HepG2 (cell line): ENCODE results near the gene IRAK2. TPM values are rescaled to one million over a fixed set of nuclear protein-coding genes. Genes with fewer than 3 reads are reported as not detected.

Experiments used
- HMG20B ChIP-seq: conservative IDR thresholded peaks from 2 replicates; pipeline ENCODE4 v1.6.1; 2016; ENCODE audit warnings: missing genetic modification reagents, missing compliant biosample characterization
- IKZF1 ChIP-seq: fragments of 450-650 bp; IDR thresholded peaks from 2 replicates; pipeline ENCODE4 v1.7.1; 2016
- IKZF4 ChIP-seq: sonication (generic); formaldehyde crosslinking; IDR thresholded peaks from 2 replicates; pipeline ENCODE4 v1.5.1; 2020; ENCODE audit warnings: borderline replicate concordance, mild to moderate bottlenecking, low read depth, missing genetic modification reagents; ENCODE audit errors: not compliant biosample characterization
- PAX8 ChIP-seq: sonication (generic); formaldehyde crosslinking; IDR thresholded peaks from 2 replicates; pipeline ENCODE4 v1.8.0; 2022; ENCODE audit warnings: mild to moderate bottlenecking, missing genetic modification reagents, borderline replicate concordance
- POLR2G ChIP-seq: fragments of 200-400 bp; formaldehyde crosslinking; IDR thresholded peaks from 2 replicates; pipeline ENCODE4 v1.6.1; 2018; ENCODE audit warnings: mild to moderate bottlenecking, low read depth, low read length, moderate library complexity
- SMAD3 ChIP-seq: sonication (generic); formaldehyde crosslinking; IDR thresholded peaks from 2 replicates; pipeline ENCODE4 v1.4.0; 2020; ENCODE audit warnings: missing genetic modification reagents
- SOX6 ChIP-seq, 2 experiments: fragments of 450-650 bp in 1 of 2; sonication (generic) in 1 of 2; formaldehyde crosslinking in 1 of 2; IDR thresholded peaks; 2 replicates each; pipeline versions ENCODE4 v1.4.0 to v1.6.1; 2017 to 2020; ENCODE audit warnings: antibody characterized with exemption in 1 of 2, mild to moderate bottlenecking in 1 of 2, missing genetic modification reagents in 1 of 2
- SRY ChIP-seq: sonication (generic); formaldehyde crosslinking; IDR thresholded peaks from 2 replicates; pipeline ENCODE4 v1.8.0; 2022; ENCODE audit warnings: mild to moderate bottlenecking, missing genetic modification reagents
- TBX2 ChIP-seq: sonication (generic); formaldehyde crosslinking; IDR thresholded peaks from 2 replicates; pipeline ENCODE4 v1.5.0; 2020; ENCODE audit warnings: missing genetic modification reagents, mild to moderate bottlenecking, borderline replicate concordance
- XRCC5 ChIP-seq: fragments of 200-400 bp; formaldehyde crosslinking; optimal IDR thresholded peaks from 2 replicates; pipeline ENCODE3; 2017; ENCODE audit warnings: mild to moderate bottlenecking, low read length
- ZBTB7B ChIP-seq: sonication (generic); formaldehyde crosslinking; IDR thresholded peaks from 2 replicates; pipeline ENCODE4 v1.4.0; 2020; ENCODE audit warnings: missing genetic modification reagents
- ZNF317 ChIP-seq: sonication (generic); formaldehyde crosslinking; IDR thresholded peaks from 2 replicates; pipeline ENCODE4 v1.5.0; 2020; ENCODE audit warnings: mild to moderate bottlenecking, missing genetic modification reagents
- ZNF331 ChIP-seq: sonication (generic); formaldehyde crosslinking; IDR thresholded peaks from 2 replicates; pipeline ENCODE4 v1.4.0; 2020; ENCODE audit warnings: missing genetic modification reagents
- ZNF446 ChIP-seq: sonication (generic); formaldehyde crosslinking; IDR thresholded peaks from 2 replicates; pipeline ENCODE4 v1.5.0; 2020; ENCODE audit warnings: mild to moderate bottlenecking, missing genetic modification reagents
- ZNF567 ChIP-seq: sonication (generic); formaldehyde crosslinking; IDR thresholded peaks from 2 replicates; pipeline ENCODE4 v1.8.1; 2023; ENCODE audit warnings: mild to moderate bottlenecking, missing genetic modification reagents, borderline replicate concordance
- ZNF577 ChIP-seq: sonication (generic); formaldehyde crosslinking; IDR thresholded peaks from 2 replicates; pipeline ENCODE4 v1.4.0; 2020; ENCODE audit warnings: mild to moderate bottlenecking, low read depth, missing genetic modification reagents, borderline replicate concordance
- ZNF747 ChIP-seq: sonication (generic); formaldehyde crosslinking; IDR thresholded peaks from 2 replicates; pipeline ENCODE4 v1.8.1; 2023; ENCODE audit warnings: missing genetic modification reagents, mild to moderate bottlenecking, borderline replicate concordance
- polyA plus RNA-seq, 8 experiments: library from polyadenylated mRNA; depleted of rRNA in 3 of 8; stranded (reverse) in 7 of 8; unstranded in 1 of 8; fragments of >200 nt; fragmentation: Illumina TruSeq in 4 of 8; extraction: Trizol in 4 of 8; gene quantifications; 2 replicates each; pipeline versions ENCODE4 v1.2.1 to v1.2.3, GENCODE V29; 2011 to 2016; ENCODE audit warnings: low read depth in 4 of 8, missing spikeins in 1 of 8, mixed read lengths in 1 of 8; ENCODE audit not compliant: insufficient read depth in 1 of 8
- total RNA-seq, 5 experiments: library from RNA; depleted of rRNA; stranded (reverse); fragments of >200 nt; fragmentation: Illumina TruSeq; extraction: Trizol; gene quantifications; 2 replicates each; pipeline ENCODE4 v1.2.3, GENCODE V29; 2016; ENCODE audit warnings: low read depth in 1 of 5
- TF ChIP-seq, protein P1 (sequence below): IDR thresholded peaks from 2 replicates; pipeline ENCODE4 v1.6.1; 2016
- TF ChIP-seq, protein P2 (sequence below): sonication (generic); formaldehyde crosslinking; IDR thresholded peaks from 2 replicates; pipeline ENCODE4 v1.9.0; 2021; ENCODE audit warnings: missing genetic modification reagents, mild to moderate bottlenecking, borderline replicate concordance
- TF ChIP-seq, protein P3 (sequence below): sonication (generic); formaldehyde crosslinking; IDR thresholded peaks from 2 replicates; pipeline ENCODE4 v1.5.0; 2020; ENCODE audit warnings: missing genetic modification reagents, mild to moderate bottlenecking, borderline replicate concordance
- TF ChIP-seq, protein P4 (sequence below): sonication (generic); formaldehyde crosslinking; IDR thresholded peaks from 2 replicates; pipeline ENCODE4 v1.4.0; 2020; ENCODE audit warnings: mild to moderate bottlenecking, missing genetic modification reagents, borderline replicate concordance

Gene IRAK2
- total and polyA plus RNA-seq, 2 of the 13 experiments (the other 11 are each of a cell fraction or from before 2014, with no cell fraction given) = 13.1 to 23.3 TPM

- TF ChIP-seq, protein P1, sequence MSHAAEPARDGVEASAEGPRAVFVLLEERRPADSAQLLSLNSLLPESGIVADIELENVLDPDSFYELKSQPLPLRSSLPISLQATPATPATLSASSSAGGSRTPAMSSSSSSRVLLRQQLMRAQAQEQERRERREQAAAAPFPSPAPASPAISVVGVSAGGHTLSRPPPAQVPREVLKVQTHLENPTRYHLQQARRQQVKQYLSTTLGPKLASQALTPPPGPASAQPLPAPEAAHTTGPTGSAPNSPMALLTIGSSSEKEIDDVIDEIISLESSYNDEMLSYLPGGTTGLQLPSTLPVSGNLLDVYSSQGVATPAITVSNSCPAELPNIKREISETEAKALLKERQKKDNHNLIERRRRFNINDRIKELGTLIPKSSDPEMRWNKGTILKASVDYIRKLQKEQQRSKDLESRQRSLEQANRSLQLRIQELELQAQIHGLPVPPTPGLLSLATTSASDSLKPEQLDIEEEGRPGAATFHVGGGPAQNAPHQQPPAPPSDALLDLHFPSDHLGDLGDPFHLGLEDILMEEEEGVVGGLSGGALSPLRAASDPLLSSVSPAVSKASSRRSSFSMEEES (CRISPR knock-in tag) = no peak
- TF ChIP-seq SOX6 (IDR thresholded peaks at IDR 0.05) = no peak
- peak; percentile 79 for TF ChIP-seq SOX6 (CRISPR knock-in tag; IDR thresholded peaks at IDR 0.05)
- TF ChIP-seq, protein P2, sequence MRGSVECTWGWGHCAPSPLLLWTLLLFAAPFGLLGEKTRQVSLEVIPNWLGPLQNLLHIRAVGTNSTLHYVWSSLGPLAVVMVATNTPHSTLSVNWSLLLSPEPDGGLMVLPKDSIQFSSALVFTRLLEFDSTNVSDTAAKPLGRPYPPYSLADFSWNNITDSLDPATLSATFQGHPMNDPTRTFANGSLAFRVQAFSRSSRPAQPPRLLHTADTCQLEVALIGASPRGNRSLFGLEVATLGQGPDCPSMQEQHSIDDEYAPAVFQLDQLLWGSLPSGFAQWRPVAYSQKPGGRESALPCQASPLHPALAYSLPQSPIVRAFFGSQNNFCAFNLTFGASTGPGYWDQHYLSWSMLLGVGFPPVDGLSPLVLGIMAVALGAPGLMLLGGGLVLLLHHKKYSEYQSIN (CRISPR knock-in tag) = no peak
- TF ChIP-seq XRCC5 = peak; percentile 33
- TF ChIP-seq IKZF4 (CRISPR knock-in tag) = no peak
- TF ChIP-seq SMAD3 (CRISPR knock-in tag) = no peak
- TF ChIP-seq ZNF317 (CRISPR knock-in tag) = no peak
- TF ChIP-seq, protein P3, sequence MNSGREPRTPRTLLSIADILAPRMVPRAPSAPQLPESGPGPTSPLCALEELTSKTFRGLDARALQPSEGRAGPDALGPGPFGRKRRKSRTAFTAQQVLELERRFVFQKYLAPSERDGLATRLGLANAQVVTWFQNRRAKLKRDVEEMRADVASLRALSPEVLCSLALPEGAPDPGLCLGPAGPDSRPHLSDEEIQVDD (CRISPR knock-in tag) = no peak
- no peak for TF ChIP-seq ZNF577
- TF ChIP-seq ZNF567 (CRISPR knock-in tag) = no peak
- TF ChIP-seq, protein P4, sequence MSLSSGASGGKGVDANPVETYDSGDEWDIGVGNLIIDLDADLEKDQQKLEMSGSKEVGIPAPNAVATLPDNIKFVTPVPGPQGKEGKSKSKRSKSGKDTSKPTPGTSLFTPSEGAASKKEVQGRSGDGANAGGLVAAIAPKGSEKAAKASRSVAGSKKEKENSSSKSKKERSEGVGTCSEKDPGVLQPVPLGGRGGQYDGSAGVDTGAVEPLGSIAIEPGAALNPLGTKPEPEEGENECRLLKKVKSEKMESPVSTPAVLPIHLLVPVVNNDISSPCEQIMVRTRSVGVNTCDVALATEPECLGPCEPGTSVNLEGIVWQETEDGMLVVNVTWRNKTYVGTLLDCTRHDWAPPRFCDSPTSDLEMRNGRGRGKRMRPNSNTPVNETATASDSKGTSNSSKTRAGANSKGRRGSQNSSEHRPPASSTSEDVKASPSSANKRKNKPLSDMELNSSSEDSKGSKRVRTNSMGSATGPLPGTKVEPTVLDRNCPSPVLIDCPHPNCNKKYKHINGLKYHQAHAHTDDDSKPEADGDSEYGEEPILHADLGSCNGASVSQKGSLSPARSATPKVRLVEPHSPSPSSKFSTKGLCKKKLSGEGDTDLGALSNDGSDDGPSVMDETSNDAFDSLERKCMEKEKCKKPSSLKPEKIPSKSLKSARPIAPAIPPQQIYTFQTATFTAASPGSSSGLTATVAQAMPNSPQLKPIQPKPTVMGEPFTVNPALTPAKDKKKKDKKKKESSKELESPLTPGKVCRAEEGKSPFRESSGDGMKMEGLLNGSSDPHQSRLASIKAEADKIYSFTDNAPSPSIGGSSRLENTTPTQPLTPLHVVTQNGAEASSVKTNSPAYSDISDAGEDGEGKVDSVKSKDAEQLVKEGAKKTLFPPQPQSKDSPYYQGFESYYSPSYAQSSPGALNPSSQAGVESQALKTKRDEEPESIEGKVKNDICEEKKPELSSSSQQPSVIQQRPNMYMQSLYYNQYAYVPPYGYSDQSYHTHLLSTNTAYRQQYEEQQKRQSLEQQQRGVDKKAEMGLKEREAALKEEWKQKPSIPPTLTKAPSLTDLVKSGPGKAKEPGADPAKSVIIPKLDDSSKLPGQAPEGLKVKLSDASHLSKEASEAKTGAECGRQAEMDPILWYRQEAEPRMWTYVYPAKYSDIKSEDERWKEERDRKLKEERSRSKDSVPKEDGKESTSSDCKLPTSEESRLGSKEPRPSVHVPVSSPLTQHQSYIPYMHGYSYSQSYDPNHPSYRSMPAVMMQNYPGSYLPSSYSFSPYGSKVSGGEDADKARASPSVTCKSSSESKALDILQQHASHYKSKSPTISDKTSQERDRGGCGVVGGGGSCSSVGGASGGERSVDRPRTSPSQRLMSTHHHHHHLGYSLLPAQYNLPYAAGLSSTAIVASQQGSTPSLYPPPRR = no peak; the same call in 1 of the 2 replicates
- no peak for TF ChIP-seq IKZF1
- TF ChIP-seq SRY (CRISPR knock-in tag) = no peak
- no peak for TF ChIP-seq PAX8
- TF ChIP-seq POLR2G = 0 out of 2 replicates have a peak, but pooled peaks have one; percentile 46
- TF ChIP-seq HMG20B (CRISPR knock-in tag) = no peak
- TF ChIP-seq ZBTB7B (CRISPR knock-in tag) = peak; percentile 98
- peak; percentile 69; the same call in 1 of the 2 replicates for TF ChIP-seq TBX2 (CRISPR knock-in tag)
- TF ChIP-seq ZNF331 (CRISPR knock-in tag) = peak; percentile 45; the same call in 1 of the 2 replicates
- TF ChIP-seq ZNF446 (CRISPR knock-in tag) = no peak
- TF ChIP-seq ZNF747 (CRISPR knock-in tag) = no peak
Measured at GRCh38 chr3:10292505-10293419, 128.0 kb downstream of the IRAK2 start, which contains the start of gene GHRL (continued).
